Measurements from ENCODE around the gene GIT2.

DNA sequence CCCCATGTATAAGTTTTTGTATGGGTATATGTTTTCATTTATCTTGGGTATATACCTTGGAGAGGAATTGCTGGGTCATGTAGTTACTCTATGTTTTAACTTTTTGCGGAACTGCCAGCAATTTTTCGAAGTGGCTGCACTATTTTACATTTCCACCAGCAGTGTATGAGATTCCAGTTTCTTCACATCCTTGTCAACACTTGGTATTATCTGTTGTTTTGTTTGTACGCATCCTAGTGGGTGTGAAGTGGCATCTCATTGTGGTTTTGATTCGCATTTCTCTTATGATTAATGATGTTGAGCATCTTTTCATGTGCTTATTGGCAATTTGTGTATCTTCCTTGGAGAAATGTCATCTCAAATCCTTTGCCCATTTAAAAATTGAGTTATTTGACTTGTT lies 9.9 kb upstream of the GIT2 start:
- TF ChIP-seq CHD4 (IDR thresholded peaks at IDR 0.05) (no peak), POLR2A (IDR thresholded peaks at IDR 0.05; ENCODE audit: low read depth, low read length) (no peak), WRNIP1 (IDR thresholded peaks at IDR 0.05; ENCODE audit: borderline replicate concordance, low read depth, low read length) (no peak), RB1 (IDR thresholded peaks at IDR 0.05; ENCODE audit: borderline replicate concordance) (no peak), MTA2 (IDR thresholded peaks at IDR 0.05; ENCODE audit: low read depth) (no peak), SIN3A (IDR thresholded peaks at IDR 0.05; ENCODE audit: low read depth, low read length) (no peak)
- TF ChIP-seq, protein P1, sequence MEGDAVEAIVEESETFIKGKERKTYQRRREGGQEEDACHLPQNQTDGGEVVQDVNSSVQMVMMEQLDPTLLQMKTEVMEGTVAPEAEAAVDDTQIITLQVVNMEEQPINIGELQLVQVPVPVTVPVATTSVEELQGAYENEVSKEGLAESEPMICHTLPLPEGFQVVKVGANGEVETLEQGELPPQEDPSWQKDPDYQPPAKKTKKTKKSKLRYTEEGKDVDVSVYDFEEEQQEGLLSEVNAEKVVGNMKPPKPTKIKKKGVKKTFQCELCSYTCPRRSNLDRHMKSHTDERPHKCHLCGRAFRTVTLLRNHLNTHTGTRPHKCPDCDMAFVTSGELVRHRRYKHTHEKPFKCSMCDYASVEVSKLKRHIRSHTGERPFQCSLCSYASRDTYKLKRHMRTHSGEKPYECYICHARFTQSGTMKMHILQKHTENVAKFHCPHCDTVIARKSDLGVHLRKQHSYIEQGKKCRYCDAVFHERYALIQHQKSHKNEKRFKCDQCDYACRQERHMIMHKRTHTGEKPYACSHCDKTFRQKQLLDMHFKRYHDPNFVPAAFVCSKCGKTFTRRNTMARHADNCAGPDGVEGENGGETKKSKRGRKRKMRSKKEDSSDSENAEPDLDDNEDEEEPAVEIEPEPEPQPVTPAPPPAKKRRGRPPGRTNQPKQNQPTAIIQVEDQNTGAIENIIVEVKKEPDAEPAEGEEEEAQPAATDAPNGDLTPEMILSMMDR (IDR thresholded peaks at IDR 0.05 in 2 of 3, conservative IDR thresholded peaks at IDR 0.05 in 1 of 3; ENCODE audit: control insufficient read depth in 2 of 3, extremely low read depth in 1 of 3, insufficient read depth in 1 of 3, low read depth in 3 of 3, low read length in 3 of 3): no peak
- TF ChIP-seq, protein P2, sequence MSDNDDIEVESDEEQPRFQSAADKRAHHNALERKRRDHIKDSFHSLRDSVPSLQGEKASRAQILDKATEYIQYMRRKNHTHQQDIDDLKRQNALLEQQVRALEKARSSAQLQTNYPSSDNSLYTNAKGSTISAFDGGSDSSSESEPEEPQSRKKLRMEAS (IDR thresholded peaks at IDR 0.05; ENCODE audit: low read depth, low read length): no peak
